SU-DHL-6 (cell line): ENCODE results near the gene NCDN.

ENCODE experiments used
- CTCF ChIP-seq: fragments of 200-600 bp; sonication (generic); IDR thresholded peaks from one replicate; pipeline ENCODE4 v1.5.1; 2017; ENCODE audit warnings: antibody characterized with exemption, mild to moderate bottlenecking, low read length, moderate library complexity; ENCODE audit not compliant: insufficient read depth, poor library complexity, severe bottlenecking
- EZH2phosphoT487 ChIP-seq: fragments of 200-600 bp; sonication (generic), shearing (Covaris generic); conservative IDR thresholded peaks from 2 replicates; pipeline ENCODE4 v1.6.1; 2018; ENCODE audit warnings: mild to moderate bottlenecking, antibody characterized with exemption, low read length, moderate library complexity, mixed read lengths

- TF ChIP-seq CTCF (no peak), EZH2phosphoT487 (no peak)
Observed at GRCh38 chr1:35533586-35533985, 24.0 kb upstream of the NCDN start.
